Measurements from ENCODE around the gene LEMD1.
"Not testable (repeated sequence)": the region's sequence is repeated elsewhere in the genome, so short reads cannot be mapped to it uniquely, and the experiment has no call there.

The LEMD1 gene

GRCh38 chr1:205447457-205448341, 25.8 kb upstream of the LEMD1 start:
- in situ Hi-C loops (cut with MboI; ENCODE audit: low sequenced_read_pairs): no loop called here

- in situ Hi-C loops (cut with MboI; ENCODE audit: low sequenced_read_pairs): no loop called here
Observed at GRCh38 chr1:205446828-205447227, 25.0 kb upstream of the LEMD1 start.

- in situ Hi-C loops (cut with MboI; ENCODE audit: low sequenced_read_pairs): no loop called here
Observed at GRCh38 chr1:205445646-205445935, 23.7 kb upstream of the LEMD1 start.

- in situ Hi-C loops (cut with MboI; ENCODE audit: low sequenced_read_pairs): no loop called here
Observed at GRCh38 chr1:205444931-205445645, 23.2 kb upstream of the LEMD1 start.

- in situ Hi-C loops (cut with MboI; ENCODE audit: low sequenced_read_pairs): no loop called here
Observed at GRCh38 chr1:205444300-205444930, 22.6 kb upstream of the LEMD1 start.

GRCh38 chr1:205443585-205444299, 21.9 kb upstream of the LEMD1 start:
- in situ Hi-C loops (cut with MboI; ENCODE audit: low sequenced_read_pairs): no loop called here

GRCh38 chr1:205442051-205442725, 20.3 kb upstream of the LEMD1 start:
- in situ Hi-C loops (cut with MboI; ENCODE audit: low sequenced_read_pairs): no loop called here

GRCh38 chr1:205441716-205442050, 19.8 kb upstream of the LEMD1 start:
- in situ Hi-C loops (cut with MboI; ENCODE audit: low sequenced_read_pairs): no loop called here

GRCh38 chr1:205441318-205441633, 19.4 kb upstream of the LEMD1 start:
- in situ Hi-C loops (cut with MboI; ENCODE audit: low sequenced_read_pairs): no loop called here

- in situ Hi-C loops (cut with MboI; ENCODE audit: low sequenced_read_pairs): no loop called here
Observed at GRCh38 chr1:205440476-205441317, 18.8 kb upstream of the LEMD1 start.

- in situ Hi-C loops (cut with MboI; ENCODE audit: low sequenced_read_pairs): no loop called here
Observed at GRCh38 chr1:205440121-205440475, 18.2 kb upstream of the LEMD1 start.

- in situ Hi-C loops (cut with MboI; ENCODE audit: low sequenced_read_pairs): no loop called here
Observed at GRCh38 chr1:205438213-205439158, 16.6 kb upstream of the LEMD1 start.

GRCh38 chr1:205437570-205437969, 15.7 kb upstream of the LEMD1 start:
- in situ Hi-C loops (cut with MboI; ENCODE audit: low sequenced_read_pairs): no loop called here

GRCh38 chr1:205436776-205437410, 15.0 kb upstream of the LEMD1 start:
- in situ Hi-C loops (cut with MboI; ENCODE audit: low sequenced_read_pairs): no loop called here

- in situ Hi-C loops (cut with MboI; ENCODE audit: low sequenced_read_pairs): no loop called here
Observed at GRCh38 chr1:205435578-205436573, 14.0 kb upstream of the LEMD1 start.

- in situ Hi-C loops (cut with MboI; ENCODE audit: low sequenced_read_pairs): no loop called here
Observed at GRCh38 chr1:205434738-205435137, 12.9 kb upstream of the LEMD1 start.

- in situ Hi-C loops (cut with MboI; ENCODE audit: low sequenced_read_pairs): not testable (repeated sequence)
Observed at GRCh38 chr1:205432692-205433091, 10.8 kb upstream of the LEMD1 start.
